SKM-1 treated with dmso at 0.1 percent for 144 hours (cell line): ENCODE data around the gene NCAPG2.

Experiments used
- DNase-seq: peaks from one replicate; lab custom pipeline; 2025; ENCODE audit not compliant: unreplicated experiment; lab: John Stamatoyannopoulos, UW

Gene NCAPG2

DNA sequence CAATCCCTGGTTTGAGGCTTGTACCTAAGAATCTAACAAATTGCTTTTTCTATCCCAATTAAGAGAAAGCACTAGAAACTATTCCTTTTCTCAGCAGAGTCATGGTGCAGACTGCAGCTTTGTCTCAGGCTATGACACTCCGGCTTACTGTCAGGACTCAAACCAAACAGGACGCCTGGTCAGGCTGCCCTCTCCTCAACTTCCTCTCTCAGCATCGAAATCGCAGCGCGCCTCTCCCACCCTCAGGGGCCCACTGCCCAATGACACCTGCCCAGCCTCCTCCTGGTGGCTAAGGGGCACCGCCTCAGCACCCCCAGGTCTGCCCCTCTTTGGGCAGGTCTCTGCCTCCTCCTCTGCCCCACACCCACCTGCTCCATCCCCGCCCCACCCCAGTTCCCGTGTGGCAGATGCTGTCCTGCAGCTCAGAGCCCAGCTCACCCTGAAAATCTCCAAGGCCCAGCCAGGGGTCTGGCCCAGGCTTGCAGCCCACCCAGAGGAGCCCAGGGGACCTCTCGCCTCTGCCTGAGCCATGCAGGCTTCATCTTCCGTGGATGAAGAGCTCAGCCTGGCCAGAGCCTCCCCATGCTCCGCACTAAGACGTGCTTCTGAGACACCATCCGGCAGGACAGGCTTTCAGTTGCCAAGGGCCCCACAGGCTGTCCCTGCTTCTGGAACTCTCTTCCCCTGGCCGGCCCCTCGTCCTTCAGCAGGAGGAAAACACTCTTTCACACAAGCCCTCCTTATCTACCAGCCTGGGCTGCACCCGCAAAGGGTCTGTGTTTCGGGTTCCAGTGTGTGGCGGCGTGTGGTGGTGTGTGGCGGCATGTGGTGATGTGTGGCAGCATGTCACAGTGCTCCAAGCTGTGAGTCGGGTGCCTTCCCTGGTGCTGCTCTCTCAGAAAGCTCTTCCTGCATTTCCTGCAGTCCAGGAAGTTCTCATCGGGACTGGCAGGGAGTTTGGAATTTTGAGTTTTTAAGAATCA is 100.5 kb downstream of the NCAPG2 start:
- DNase-seq, result no peak

DNA sequence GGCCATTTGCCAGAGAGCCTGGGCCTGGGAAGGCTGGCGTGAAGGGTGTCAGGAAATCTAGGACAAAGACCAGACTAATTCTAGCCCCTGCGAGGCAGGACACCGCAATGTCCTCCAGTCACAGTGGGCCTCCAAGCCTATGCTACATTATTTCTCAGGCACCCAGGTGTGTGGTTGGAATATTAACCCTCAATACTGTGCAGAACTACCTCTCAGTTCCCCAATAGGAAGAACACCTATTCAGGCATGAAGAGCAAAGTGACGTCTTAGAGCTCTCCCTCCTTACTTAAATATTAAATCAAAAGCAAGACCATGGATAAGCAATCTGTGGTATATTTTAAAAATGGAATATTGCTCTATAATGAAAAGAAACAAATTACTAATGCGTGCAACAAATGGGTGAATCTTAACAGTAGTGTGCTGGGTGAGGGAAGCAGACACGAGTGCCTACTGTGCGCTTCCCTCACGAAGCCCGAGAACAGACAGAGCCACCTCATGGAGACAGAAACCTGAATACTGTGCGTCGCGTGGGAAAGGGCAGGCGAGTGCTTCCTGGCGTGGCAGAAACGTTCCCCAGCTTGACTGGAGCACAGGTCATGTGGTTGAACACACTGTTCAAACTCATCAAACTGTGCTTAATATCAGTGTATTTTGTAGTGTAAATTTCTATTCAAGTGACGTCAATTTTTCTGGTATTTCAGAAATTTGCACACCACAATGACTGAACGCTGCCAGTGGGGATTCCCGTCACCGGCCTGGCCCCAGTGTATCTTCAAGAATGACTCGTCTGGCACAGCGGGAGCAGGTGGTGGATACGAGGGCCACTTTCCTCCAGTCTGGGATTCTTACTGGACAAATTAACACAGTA is 101.5 kb downstream of the NCAPG2 start:
- DNase-seq, result no peak

DNA sequence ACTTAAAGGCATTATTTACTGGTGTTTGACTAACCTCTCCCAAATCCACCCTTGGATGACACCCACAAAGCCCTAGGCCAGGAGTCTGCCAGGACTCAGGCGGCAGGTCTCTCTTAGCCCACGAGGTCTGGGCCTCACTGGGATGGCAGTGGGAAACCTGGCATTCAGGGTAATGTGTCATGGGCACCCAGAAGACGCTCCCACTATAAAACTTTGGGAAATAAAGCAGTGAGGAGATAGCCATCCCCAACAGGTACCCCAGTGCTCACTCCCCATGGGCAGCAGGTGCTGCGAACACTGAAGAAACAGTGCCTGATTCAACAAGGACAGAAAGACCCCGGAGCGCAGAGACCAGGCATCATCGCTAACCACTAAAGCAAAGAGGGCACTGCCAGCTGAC is 102.6 kb downstream of the NCAPG2 start:
- no peak for DNase-seq

DNA sequence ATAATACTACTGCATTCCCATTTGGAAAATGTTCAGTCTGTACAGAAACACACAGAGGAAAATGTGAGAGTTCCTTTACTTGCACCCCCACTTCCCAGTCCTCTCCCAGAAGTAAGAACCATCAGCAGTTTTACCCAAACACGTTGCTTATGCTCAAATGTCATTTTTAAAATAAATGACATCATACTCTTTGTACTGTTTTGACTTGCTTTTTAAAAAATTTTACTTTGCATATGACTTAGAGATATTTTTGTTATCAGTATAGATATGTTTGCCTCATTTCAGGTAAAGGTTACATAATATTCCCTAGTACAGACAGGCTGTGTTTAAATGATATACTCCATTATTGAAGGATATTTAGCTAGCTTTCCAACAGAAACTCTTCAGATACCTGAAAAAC is 103.5 kb downstream of the NCAPG2 start:
- DNase-seq, result no peak

DNA sequence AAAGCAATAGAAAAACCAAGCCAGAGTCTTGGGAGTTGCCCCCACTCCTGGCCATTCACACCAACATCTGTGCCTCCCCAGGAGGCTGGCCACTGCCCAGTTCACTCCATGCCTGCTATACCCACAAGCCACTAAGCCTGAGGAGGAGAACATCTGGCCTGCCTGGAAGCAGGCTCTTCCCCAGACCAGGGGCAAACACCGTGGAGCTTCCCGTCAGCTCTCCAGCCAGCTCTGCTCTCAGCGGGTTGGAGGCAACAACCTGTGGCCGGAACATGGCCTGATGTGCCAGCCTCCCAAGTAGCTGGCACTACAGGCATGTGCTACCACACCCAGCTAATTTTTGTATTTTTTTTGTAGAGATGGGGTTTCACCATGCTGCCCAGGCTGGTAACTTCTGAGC is 107.9 kb downstream of the NCAPG2 start:
- no peak for DNase-seq

DNA sequence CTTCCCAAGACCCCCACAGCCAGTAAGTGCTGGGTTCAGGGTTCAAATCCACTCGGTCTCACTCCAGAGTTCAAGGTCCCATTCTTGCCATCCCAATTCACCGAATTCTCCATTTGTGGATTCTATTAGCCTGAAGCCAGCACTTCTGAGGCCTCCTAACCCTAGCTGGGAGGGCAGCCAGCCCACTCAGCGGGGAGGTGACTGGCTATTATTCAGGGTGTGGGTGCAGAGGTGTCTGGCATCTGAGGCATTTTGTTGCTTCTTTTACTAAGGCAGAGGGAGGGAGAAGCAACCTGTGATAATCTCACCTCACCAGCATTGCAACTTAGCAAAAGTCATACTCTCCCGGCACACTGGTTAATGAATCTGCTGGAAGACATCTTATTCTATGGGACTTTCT is 108.3 kb downstream of the NCAPG2 start:
- no peak for DNase-seq

DNA sequence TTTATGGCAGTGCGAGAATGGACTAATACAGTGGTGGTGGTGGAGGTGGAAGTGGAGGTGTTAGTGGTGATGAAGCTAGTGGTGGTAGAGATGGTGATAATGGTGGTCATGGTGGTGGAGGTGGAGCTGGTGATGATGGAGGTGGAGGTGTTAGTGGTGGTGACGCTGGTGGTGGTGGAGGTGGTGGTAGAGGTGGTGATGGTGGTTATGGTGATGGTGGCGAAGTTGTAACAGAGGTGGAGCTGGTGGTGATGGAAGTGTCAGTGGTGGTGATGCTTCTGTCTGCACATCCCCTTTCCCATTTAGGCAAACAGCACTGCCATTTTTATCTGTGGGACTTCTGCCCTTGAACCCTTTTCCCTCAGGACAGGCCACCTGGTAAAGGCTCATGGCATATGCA is 109.5 kb downstream of the NCAPG2 start:
- no peak for DNase-seq

DNA sequence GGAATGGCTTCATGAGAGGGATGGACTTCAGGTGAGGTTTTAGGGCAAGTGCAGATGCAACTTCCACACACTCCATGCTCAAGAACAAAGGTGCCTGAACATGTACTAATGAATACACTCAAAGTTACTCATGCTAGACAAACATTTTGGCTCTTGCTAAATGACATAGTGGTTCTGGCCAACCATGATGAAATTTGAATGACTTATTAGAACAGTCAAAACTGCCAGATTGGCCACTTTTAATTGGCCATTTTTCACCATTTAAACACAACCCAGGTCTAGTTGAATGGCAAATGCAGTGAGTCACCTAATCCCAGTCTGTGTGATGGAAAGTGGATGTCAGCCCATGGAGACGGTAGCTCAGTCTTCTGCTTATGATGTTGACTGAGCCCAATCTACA is 112.1 kb downstream of the NCAPG2 start:
- DNase-seq, result no peak

DNA sequence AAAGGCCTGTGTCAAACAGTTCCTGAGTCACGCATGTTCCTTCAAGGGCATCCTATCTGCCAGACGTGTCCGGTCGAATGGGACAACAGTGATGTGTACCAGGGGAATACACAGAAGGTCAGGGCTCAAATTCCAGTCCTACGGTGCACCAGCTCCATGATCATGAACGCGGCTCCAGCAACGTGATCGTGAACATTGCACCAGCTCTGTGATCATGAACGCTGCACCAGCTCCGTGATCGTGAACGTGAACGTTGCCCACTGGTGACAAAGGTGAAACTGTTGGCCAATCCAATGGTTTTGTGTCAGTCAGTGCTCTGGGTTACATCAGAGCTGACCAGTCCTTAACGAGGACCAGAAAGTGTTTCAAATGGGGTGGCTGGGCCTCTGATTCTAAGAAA is 112.7 kb downstream of the NCAPG2 start:
- DNase-seq, result no peak

DNA sequence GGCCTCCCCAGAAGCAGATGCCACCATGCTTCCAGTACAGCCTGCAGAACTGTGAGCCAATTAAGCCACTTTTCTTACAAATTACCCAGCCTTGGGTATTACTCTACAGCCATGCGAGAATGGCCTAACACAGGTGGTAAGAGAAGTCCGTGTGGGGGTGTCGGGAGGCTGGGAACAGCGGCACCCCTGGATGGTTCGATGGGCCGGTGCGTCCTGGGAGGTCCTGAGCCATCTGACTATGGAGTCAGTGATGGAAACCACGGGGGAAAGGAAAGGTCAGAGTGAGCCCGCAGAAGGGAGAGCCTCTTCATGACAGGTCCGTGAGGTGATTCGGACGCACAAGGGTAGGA is 114.4 kb downstream of the NCAPG2 start:
- no peak for DNase-seq

DNA sequence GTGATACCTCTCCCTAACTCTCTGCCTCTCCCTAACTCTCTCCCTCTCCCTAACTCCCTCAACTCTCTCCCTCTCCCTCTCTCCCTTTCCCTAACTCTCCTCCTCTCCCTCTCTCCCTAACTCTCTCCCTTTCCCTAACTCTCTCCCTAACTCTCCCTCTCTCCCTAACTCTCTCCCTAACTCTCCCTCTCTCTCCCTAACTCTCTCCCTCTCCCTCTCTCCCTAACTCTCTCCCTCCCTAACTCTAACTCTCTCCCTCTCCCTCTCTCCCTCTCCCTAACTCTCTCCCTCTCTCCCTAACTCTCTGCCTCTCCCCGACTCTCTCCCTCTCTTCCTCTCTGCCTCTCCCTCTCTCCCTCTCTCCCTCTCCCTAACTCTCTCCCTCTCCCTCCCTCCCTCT is 115.0 kb downstream of the NCAPG2 start:
- no peak for DNase-seq

DNA sequence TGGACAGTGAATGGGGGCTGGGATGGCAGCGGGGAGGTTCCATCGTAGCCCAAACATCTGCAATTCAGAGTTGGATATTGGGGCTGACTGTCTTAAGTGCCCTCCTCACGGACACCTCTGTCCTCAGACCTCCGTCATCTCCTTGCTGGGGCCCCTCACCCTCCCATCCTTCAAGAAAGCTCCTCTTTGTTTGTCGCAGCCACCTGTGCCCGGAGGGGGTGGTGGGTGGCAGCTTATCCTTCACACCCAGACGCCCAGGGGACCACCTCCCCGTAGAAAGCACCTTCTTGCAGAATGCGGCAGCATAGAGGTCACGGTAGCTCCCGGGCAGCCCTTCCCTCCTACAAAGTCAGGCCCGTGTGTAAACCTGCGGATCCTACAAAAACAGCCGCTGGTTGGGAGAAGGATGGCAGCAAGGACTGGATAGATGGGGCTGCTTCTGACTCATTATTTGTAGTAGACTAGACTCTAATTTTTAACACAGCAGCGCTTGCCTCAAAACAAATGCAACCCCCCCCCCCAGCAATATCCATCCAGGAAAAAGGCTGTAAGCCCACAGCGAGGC is 115.6 kb downstream of the NCAPG2 start:
- no peak for DNase-seq

DNA sequence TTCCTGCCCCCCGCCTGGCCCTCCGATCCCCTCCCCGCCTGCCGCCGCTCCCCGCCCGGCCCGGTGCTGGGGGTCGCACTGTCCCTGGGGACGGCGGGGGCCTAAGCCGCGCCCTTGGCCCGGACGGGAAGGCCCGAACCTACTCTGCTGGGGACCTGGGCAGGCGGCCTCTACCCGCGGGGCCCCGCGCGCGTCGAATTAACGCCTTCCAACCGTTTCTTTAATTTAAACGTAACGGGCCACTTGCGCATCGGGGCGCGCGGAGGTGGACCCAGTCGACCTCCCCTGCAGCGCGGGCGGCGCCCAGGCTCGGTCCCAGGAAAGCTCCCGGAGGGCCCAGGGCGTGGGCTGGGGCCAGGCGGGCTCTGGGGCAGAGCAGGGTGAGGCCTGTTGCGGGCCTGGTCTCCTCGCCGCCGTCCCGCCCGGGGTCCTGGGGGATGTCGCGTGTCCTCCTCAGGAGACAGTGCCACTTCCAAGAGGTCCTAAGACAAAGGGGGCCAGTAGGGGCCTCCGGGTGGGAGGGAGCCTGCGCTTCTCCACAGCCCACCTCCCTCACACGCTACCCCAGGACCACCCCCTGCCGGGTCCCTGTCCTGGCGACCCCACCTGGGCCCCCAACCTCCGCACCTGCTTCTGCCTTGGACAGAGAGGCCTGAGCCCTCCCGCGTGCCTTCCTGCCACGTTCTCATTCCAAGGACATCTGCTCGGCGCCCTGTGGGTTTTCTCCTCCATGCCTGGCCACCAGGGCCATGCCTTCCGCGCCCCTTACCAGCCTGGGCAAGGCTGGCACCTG is 116.3 kb downstream of the NCAPG2 start:
- DNase-seq, result no peak

DNA sequence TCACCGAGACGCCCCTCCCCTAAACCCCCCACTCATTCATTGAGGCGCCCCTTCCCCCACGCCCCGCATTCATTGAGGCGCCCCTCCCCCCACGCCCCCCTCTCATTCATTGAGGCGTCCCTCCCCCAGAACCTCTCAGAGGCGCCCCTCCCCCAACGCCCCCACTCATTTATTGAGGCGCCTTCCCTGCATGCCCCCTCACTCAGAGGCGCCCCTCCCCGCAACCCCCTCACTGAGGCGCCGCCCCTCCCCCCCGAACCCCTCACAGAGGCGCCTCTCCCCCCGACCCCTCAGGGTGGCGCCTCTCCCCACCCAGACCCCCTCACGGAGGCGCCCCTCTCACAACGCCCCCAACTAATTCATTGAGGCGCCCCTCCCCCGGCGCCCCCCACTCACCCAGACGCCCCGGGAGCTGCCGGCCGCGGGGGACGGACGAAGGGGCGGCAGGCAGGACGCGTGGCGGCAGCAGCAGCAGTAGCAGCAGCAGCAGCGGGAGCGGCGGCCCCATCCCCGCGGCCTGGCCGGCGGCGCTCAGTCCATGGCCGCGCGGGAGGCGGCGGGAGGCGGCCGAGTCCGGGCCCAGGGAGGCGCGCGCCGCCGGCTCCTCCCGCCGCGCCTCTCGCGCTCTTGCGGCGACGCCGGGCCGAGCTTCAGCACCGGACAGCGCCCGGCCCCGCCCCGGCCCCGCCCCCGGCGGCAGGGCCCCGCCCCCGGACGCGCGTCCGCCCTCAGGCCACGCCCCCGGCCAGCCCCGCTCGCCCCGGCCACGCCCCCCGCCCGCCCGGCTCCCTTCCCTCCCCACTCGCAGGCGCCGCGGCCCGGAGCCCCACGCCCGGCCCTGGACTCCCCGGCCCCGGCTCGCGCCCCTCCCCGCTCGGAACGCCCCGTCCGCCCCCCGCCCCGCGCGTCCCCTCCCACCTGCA is 117.2 kb downstream of the NCAPG2 start, which contains the start of gene PTPRN2:
Gene PTPRN2, minus strand, starts transcription at position 662 of the 923 bp plus-strand sequence.
- DNase-seq, result no peak

DNA sequence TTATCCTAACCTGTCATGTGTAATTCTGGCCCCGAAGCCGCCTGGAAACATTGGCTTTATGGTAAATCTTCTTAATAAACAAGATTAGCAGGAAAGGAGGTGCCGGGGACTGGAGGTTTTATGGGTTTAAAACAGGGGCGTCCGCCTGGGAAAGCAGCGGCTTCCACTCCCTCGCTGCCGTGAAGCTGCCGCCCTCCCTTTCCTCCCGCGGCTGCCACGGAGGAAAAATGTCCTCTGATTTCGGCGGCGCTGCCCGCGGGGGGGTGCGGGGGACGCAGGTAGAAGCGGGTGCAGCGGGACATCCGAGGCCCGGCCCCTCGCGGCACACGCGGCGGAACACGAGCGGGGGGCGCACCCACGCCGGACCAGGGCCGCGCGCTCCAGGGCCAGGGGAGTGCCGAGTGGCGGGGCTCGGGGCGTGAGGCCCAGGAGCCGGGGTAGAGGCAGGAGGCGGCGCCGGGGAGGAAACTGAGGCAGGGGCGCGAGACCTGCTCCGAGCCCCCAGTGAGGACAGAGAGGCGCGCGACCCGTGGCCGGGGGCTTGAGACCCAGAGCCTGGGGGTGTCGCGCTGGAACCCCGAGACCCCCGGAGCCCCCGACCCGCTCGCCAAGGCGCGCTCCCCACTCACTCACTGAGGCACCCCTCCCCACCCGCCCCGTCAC is 118.0 kb downstream of the NCAPG2 start:
- no peak for DNase-seq

DNA sequence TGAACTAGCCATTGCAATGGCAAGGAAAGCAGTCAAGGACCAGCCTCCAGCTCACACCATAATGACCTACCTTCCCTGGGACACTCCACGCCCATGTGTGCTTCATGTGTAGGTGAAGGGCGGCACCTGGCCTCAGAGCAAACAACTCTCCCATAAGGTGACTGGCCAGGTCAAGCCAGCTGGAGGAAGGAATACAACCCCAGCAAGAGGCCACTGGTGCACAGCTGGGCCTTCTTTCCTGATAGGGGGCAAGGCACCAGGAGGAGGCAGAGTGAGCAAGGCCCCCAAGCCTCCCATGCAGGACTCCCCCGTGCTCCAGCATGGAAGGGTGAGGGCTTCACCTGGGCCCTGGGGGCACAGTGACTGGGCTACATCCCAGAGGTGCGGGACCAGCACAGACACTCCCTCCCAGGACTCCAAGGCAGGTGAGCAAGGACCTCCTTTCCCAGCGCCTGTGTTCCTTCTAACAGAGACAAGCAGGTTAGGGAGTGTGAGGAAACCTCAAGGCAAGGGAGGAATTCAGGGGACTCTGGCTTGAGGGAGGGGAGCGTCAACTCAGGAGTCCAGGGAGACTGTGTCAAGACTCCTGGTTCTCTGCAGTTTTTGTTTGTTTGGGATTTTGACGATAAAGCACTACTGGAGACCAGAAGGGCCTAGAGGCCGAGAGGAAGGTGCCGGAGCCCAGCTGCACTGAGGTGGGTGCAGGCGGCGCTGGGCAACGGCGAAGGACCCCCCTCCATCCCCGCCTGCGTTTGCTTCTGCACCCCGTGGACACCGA is 118.7 kb downstream of the NCAPG2 start:
- no peak for DNase-seq

DNA sequence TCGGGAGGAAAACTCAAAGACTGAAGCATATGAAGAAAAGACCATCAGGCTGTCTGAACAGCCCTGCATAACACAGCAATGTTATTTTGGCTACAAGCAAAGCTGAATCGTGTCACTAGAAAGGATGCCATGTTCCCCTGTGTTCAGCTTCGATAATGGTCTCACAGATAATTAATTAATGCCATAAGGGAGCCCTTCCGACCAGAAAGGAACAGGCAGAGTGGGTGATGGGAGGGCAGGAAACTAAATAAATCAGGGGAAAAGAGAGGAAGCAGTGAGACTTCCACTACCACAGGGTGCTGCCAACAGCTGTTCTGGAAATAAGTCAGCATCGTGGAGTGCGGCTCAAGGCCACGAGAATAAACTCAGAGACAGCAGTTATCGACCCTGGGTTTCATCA is 120.2 kb downstream of the NCAPG2 start:
- DNase-seq, result no peak

DNA sequence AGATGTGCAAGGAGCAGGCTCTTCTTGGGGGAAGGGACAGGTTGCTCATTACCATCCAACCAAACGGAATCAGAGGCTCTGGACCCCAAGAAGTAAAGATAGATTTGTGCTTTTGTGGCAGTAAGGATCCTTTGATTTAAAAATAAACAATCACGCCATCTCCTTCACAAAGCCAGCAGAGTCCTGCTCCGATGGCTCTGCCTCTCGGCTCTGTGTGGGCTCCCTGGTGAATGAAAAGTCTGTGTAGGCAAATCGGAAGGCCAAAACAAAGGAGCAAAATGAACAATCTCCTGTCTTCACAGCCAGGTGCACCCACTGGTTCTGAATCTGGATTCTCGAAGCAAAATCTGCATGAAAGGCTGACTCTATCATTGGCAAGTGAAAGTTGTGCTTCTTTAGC is 120.8 kb downstream of the NCAPG2 start:
- no peak for DNase-seq

DNA sequence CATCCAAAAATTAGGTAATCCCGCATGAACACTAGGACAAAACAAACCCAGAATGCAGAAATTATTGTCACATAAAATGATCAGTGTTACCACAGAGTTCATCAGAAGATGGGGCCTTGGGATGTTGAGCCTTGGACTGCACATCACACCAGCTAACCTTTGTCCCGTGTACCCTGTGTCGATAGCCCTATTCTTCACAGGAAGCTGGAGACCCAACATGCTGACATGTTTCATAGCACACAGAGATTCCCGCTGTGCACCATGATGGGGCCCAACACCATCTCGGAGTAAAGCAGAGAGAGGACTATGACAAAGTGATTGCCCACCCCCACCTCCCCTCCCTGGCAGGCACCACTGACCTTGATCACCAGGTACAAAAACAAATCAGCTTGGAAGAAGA is 121.5 kb downstream of the NCAPG2 start:
- DNase-seq, result no peak
